Testis (tissue), 2 donors: ENCODE results near the gene TEX54.

ENCODE experiments used
- CTCF ChIP-seq, 3 experiments: fragments of 450-650 bp in 2 of 3; fragments of 200-600 bp in 1 of 3; sonication (generic) in 1 of 3; IDR thresholded peaks; one replicate each; pipeline ENCODE4 v1.5.1; 2016 to 2019; ENCODE audit warnings: antibody characterized with exemption in 3 of 3, mild to moderate bottlenecking in 2 of 3, moderate library complexity in 1 of 3
- POLR2A ChIP-seq: fragments of 450-650 bp; IDR thresholded peaks from one replicate; pipeline ENCODE4 v1.6.1; 2017; ENCODE audit warnings: antibody characterized with exemption, mild to moderate bottlenecking, moderate library complexity

- TF ChIP-seq POLR2A (peak; percentile 63), CTCF (IDR thresholded peaks at IDR 0.05) (peak in 1 of 3 experiments; percentile 26)
These were observed 23.1 kb upstream of the TEX54 start for GRCh38 chr11:62855571-62856332.
